ENCODE data around the gene SMARCA1. TPM values are rescaled to one million over a fixed set of nuclear protein-coding genes. Genes with fewer than 3 reads are reported as not detected.

Gene SMARCA1
- total and polyA plus RNA-seq, 2 of the 13 experiments (the other 11 are each of a cell fraction or from before 2014, with no cell fraction given), result 97.7 to 145 TPM

- peak; percentile 41; the same call in 1 of the 2 replicates for TF ChIP-seq SIN3A (IDR thresholded peaks at IDR 0.05; ENCODE audit: borderline replicate concordance, low read depth, low read length)
- TF ChIP-seq ZBTB20 (CRISPR knock-in tag; IDR thresholded peaks at IDR 0.05; ENCODE audit: borderline replicate concordance, low read depth), result no peak
- no peak for TF ChIP-seq GATA4 (IDR thresholded peaks at IDR 0.05; ENCODE audit: borderline replicate concordance, low read depth)
- TF ChIP-seq ZNF770 (CRISPR knock-in tag; IDR thresholded peaks at IDR 0.05), result no peak
- no peak for TF ChIP-seq THAP11 (CRISPR knock-in tag; IDR thresholded peaks at IDR 0.05)
- no peak for TF ChIP-seq ZNF782 (CRISPR knock-in tag; IDR thresholded peaks at IDR 0.05; ENCODE audit: borderline replicate concordance)
- no peak for TF ChIP-seq SMC3 (IDR thresholded peaks at IDR 0.05; ENCODE audit: low read length)
- peak; percentile 51; the same call in 1 of the 2 replicates for TF ChIP-seq ZNF362 (CRISPR knock-in tag; IDR thresholded peaks at IDR 0.05; ENCODE audit: borderline replicate concordance)
- TF ChIP-seq ZNF24 (IDR thresholded peaks at IDR 0.05), result no peak
- peak; percentile 90 for TF ChIP-seq SIX1 (CRISPR knock-in tag; IDR thresholded peaks at IDR 0.05; ENCODE audit: borderline replicate concordance)
- TF ChIP-seq ZFYVE20 (CRISPR knock-in tag; IDR thresholded peaks at IDR 0.05; ENCODE audit: borderline replicate concordance, low read depth), result no peak
These were observed 859 bp downstream of the SMARCA1 start (continued) for GRCh38 chrX:129522184-129523078.
